ENCODE data around the gene CLEC19A. TPM values are rescaled to one million over a fixed set of nuclear protein-coding genes. Genes with fewer than 3 reads are reported as not detected.

The CLEC19A gene
- total RNA-seq, 1 experiment from 2014 or later, result 0.41 TPM

- DNase-seq, result no peak
- BruUV-seq (replicated peaks), result no TSS peak
- no peak overlapping the region for H2AFZ ChIP-seq
- 0 out of 2 replicates have a peak, but pooled peaks cover 3% of the 10 kb centered on the region for H3F3A ChIP-seq (ENCODE audit: insufficient read depth, low read depth)
- intact Hi-C loops (cut with micrococcal nuclease; ENCODE audit: unreplicated experiment), result no loop called here
- no peak overlapping the region for H3K4me3 ChIP-seq
- no peaks in the 10 kb centered on the region for H3K79me2 ChIP-seq (ENCODE audit: low read depth)
- ChIA-PET CTCF (no interaction called here), POLR2A (ENCODE audit: unreplicated experiment) (no interaction called here)
- H3K27me3 ChIP-seq (ENCODE audit: insufficient read depth, low read depth), result no peaks in the 10 kb centered on the region
- no peak overlapping the region for H3K4me2 ChIP-seq
- no peaks in the 10 kb centered on the region for H3K9me2 ChIP-seq (ENCODE audit: insufficient read depth)
- H3K36me3 ChIP-seq (ENCODE audit: low read depth), result no peaks in the 10 kb centered on the region
- no peaks in the 10 kb centered on the region for H3K9me3 ChIP-seq (ENCODE audit: insufficient read depth, low read depth)
- H3K4me1 ChIP-seq (replicated peaks; ENCODE audit: insufficient read depth), result no peaks in the 10 kb centered on the region
- H3K27ac ChIP-seq, result no peak overlapping the region
- TF ChIP-seq EZH2 (IDR thresholded peaks at IDR 0.05; ENCODE audit: low read depth), result no peak
- TF ChIP-seq, protein P1, sequence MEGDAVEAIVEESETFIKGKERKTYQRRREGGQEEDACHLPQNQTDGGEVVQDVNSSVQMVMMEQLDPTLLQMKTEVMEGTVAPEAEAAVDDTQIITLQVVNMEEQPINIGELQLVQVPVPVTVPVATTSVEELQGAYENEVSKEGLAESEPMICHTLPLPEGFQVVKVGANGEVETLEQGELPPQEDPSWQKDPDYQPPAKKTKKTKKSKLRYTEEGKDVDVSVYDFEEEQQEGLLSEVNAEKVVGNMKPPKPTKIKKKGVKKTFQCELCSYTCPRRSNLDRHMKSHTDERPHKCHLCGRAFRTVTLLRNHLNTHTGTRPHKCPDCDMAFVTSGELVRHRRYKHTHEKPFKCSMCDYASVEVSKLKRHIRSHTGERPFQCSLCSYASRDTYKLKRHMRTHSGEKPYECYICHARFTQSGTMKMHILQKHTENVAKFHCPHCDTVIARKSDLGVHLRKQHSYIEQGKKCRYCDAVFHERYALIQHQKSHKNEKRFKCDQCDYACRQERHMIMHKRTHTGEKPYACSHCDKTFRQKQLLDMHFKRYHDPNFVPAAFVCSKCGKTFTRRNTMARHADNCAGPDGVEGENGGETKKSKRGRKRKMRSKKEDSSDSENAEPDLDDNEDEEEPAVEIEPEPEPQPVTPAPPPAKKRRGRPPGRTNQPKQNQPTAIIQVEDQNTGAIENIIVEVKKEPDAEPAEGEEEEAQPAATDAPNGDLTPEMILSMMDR (conservative IDR thresholded peaks at IDR 0.05), result no peak
- H4K20me1 ChIP-seq (ENCODE audit: insufficient read depth), result no peaks in the 10 kb centered on the region
Measured at GRCh38 chr16:19348125-19348524, 62.6 kb downstream of the CLEC19A start.

GRCh38 chr16:19348578-19349315 lies 63.2 kb downstream of the CLEC19A start:
- DNase-seq, result no peak
- Histone ChIP-seq H3K9me2 (ENCODE audit: insufficient read depth) (no peaks in the 10 kb centered on the region), H3K4me1 (replicated peaks; ENCODE audit: insufficient read depth) (no peaks in the 10 kb centered on the region), H3K27ac (no peak overlapping the region), H3K79me2 (ENCODE audit: low read depth) (no peaks in the 10 kb centered on the region), H3K27me3 (ENCODE audit: insufficient read depth, low read depth) (no peaks in the 10 kb centered on the region), H3K4me3 (no peak overlapping the region), H3K4me2 (no peak overlapping the region), H3K36me3 (ENCODE audit: low read depth) (no peaks in the 10 kb centered on the region), H3K9me3 (ENCODE audit: insufficient read depth, low read depth) (no peaks in the 10 kb centered on the region), H3F3A (ENCODE audit: insufficient read depth, low read depth) (0 out of 2 replicates have a peak, but pooled peaks cover 3% of the 10 kb centered on the region), H2AFZ (no peak overlapping the region), H4K20me1 (ENCODE audit: insufficient read depth) (no peaks in the 10 kb centered on the region)
- BruUV-seq (replicated peaks), result no TSS peak
- TF ChIP-seq, protein P1 (conservative IDR thresholded peaks at IDR 0.05), result no peak
- TF ChIP-seq EZH2 (IDR thresholded peaks at IDR 0.05; ENCODE audit: low read depth), result no peak
- CTCF ChIA-PET, result no interaction called here
- POLR2A ChIA-PET (ENCODE audit: unreplicated experiment), result no interaction called here
- intact Hi-C loops (cut with micrococcal nuclease; ENCODE audit: unreplicated experiment), result no loop called here

DNA sequence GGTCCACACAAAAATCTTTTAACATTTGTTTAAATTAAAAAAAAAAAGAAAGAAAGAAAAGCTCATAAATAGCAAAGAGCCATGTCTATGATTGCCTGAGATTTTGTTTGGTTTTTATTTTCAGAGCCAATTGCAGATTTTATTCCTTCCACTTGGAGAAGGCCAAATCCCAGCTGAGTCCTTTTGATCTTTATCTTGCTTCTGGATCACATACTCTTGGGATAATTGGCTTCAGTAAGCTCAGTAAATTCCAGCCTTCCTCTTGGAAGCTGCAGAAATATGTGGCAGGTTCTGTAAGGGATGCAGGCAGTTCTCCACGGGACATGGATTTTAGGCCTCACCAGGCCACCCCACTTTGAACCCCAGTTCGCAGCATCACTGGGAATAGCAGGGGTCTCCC lies 68.8 kb downstream of the CLEC19A start:
- BruUV-seq (replicated peaks), result no TSS peak
- no peaks in the 10 kb centered on the region for H3K4me1 ChIP-seq (replicated peaks; ENCODE audit: insufficient read depth)
- H3K36me3 ChIP-seq (ENCODE audit: low read depth), result no peaks in the 10 kb centered on the region
- no peaks in the 10 kb centered on the region for H3K27me3 ChIP-seq (ENCODE audit: insufficient read depth, low read depth)
- no peak for DNase-seq
- CTCF ChIA-PET, result interaction anchor here (0.6 kb wide), 1 partner anchor 9 kb away, joined by 4 read pairs; no protein-coding TSS in a partner anchor
- no peaks in the 10 kb centered on the region for H3K9me2 ChIP-seq (ENCODE audit: insufficient read depth)
- intact Hi-C loops (cut with micrococcal nuclease; ENCODE audit: unreplicated experiment), result no loop called here
- no peaks in the 10 kb centered on the region for H3F3A ChIP-seq (ENCODE audit: insufficient read depth, low read depth)
- H2AFZ ChIP-seq, result no peak overlapping the region
- no peak overlapping the region for H3K4me3 ChIP-seq
- no peaks in the 10 kb centered on the region for H3K9me3 ChIP-seq (ENCODE audit: insufficient read depth, low read depth)
- POLR2A ChIA-PET (ENCODE audit: unreplicated experiment), result no interaction called here
- H3K79me2 ChIP-seq (ENCODE audit: low read depth), result no peaks in the 10 kb centered on the region
- no peak for TF ChIP-seq EZH2 (IDR thresholded peaks at IDR 0.05; ENCODE audit: low read depth)
- TF ChIP-seq, protein P1 (conservative IDR thresholded peaks at IDR 0.05), result no peak
- no peak overlapping the region for H3K4me2 ChIP-seq
- no peaks in the 10 kb centered on the region for H4K20me1 ChIP-seq (ENCODE audit: insufficient read depth)
- H3K27ac ChIP-seq, result no peak overlapping the region

Data from PC-9 (cell line).